HepG2 (cell line): ENCODE results near the gene VPS11. TPM values are rescaled to one million over a fixed set of nuclear protein-coding genes. Genes with fewer than 3 reads are reported as not detected.

Experiments used
- ATAC-seq: fragments of 200-7000 bp; cut with Tn5 transposase; 3 replicates; pipeline ENCODE4 v1.9.1; 2020; ENCODE audit warnings: mild to moderate bottlenecking, moderate library complexity
- BruUV-seq: library from RNA; stranded (reverse); fragments of 400-500 nt; replicated peaks from 2 replicates; lab custom pipeline; 2021; lab: Mats Ljungman, UMichigan
- CTCF ChIA-PET: fragments of 300-600 bp; formaldehyde crosslinking; extraction: SDS; loops from one replicate; lab custom pipeline; 2021; ENCODE audit warnings: low total read pairs, inconsistent platforms, low intra/inter-chr PET ratio; lab: Yijun Ruan, JAX
- POLR2A ChIA-PET: fragments of 350-600 bp; sonication (Branson Sonifier 250); formaldehyde crosslinking; loops from one replicate; lab custom pipeline; 2020; ENCODE audit warnings: antibody characterized with exemption, inconsistent platforms; lab: Yijun Ruan, JAX
- DNase-seq: peaks from one replicate; pipeline ENCODE4 v3.0.0-alpha.2; 2015; ENCODE audit warnings: low spot score
- FAIRE-seq: peaks from 3 replicates; lab custom pipeline; 2011; peaks lifted over from hg19 to GRCh38; lab: Jason Lieb, UNC
- H2AFZ ChIP-seq: one replicate; pipeline ENCODE4 v1.6.1; 2011; ENCODE audit warnings: low read length, inconsistent platforms
- H3K27ac ChIP-seq: fragments of 300-600 bp; 3 replicates; pipeline ENCODE4 v1.8.0; 2011; ENCODE audit warnings: mixed run types, mild to moderate bottlenecking, mixed read lengths, low read length, inconsistent platforms; ENCODE audit not compliant: insufficient read depth; ENCODE audit errors: extremely low read length
- H3K27me3 ChIP-seq, 2 experiments: fragments of 200-600 bp in 1 of 2; 2 replicates in 1 of 2; 3 replicates in 1 of 2; pipeline versions ENCODE4 v1.6.0 to v1.8.0; 2011; ENCODE audit warnings: low read length in 2 of 2, mild to moderate bottlenecking in 2 of 2, moderate library complexity in 2 of 2, inconsistent platforms in 1 of 2; ENCODE audit not compliant: insufficient read depth in 2 of 2, control insufficient read depth in 1 of 2
- H3K36me3 ChIP-seq, 2 experiments: fragments of 200-600 bp in 1 of 2; replicated peaks in 1 of 2; 2 replicates in 1 of 2; 3 replicates in 1 of 2; pipeline versions ENCODE4 v1.5.1 to v1.8.0; 2011; ENCODE audit warnings: low read length in 2 of 2, inconsistent platforms in 1 of 2; ENCODE audit not compliant: insufficient read depth in 2 of 2, control insufficient read depth in 1 of 2
- H3K4me1 ChIP-seq: 2 replicates; pipeline ENCODE4 v1.5.1; 2012; ENCODE audit warnings: low read length, inconsistent platforms; ENCODE audit not compliant: insufficient read depth
- H3K4me2 ChIP-seq: 2 replicates; pipeline ENCODE4 v1.6.0; 2011; ENCODE audit warnings: low read depth, low read length, inconsistent platforms
- H3K4me3 ChIP-seq, 3 experiments: fragments of 200-600 bp in 1 of 3; sonication (generic), shearing (Covaris generic) in 1 of 3; replicated peaks in 1 of 3; 2 replicates each; pipeline ENCODE4 v1.5.1; 2011 to 2016; ENCODE audit warnings: low read length in 3 of 3, inconsistent platforms in 2 of 3, low read depth in 2 of 3, mild to moderate bottlenecking in 2 of 3, control low read depth in 1 of 3, mixed read lengths in 1 of 3; ENCODE audit not compliant: insufficient read depth in 1 of 3
- H3K79me2 ChIP-seq: one replicate; pipeline ENCODE4 v1.6.1; 2011; ENCODE audit warnings: low read length, inconsistent platforms; ENCODE audit not compliant: insufficient read depth
- H3K9ac ChIP-seq: 2 replicates; pipeline ENCODE4 v1.6.0; 2011; ENCODE audit warnings: mild to moderate bottlenecking, low read depth, low read length, inconsistent platforms; ENCODE audit not compliant: insufficient read depth
- H3K9me3 ChIP-seq: 2 replicates; pipeline ENCODE4 v1.5.1; 2012; ENCODE audit warnings: mild to moderate bottlenecking, low read length
- H4K20me1 ChIP-seq: 2 replicates; pipeline ENCODE4 v1.6.0; 2011; ENCODE audit warnings: inconsistent platforms, mild to moderate bottlenecking, low read length, moderate library complexity; ENCODE audit not compliant: insufficient read depth
- ATM ChIP-seq: fragments of 450-650 bp; IDR thresholded peaks from 2 replicates; pipeline ENCODE4 v1.7.1; 2017; ENCODE audit warnings: mild to moderate bottlenecking, borderline replicate concordance
- DRAP1 ChIP-seq: IDR thresholded peaks from 2 replicates; pipeline ENCODE4 v1.6.1; 2016; ENCODE audit warnings: missing genetic modification reagents, missing compliant biosample characterization
- ELF1 ChIP-seq: sonication (generic); formaldehyde crosslinking; IDR thresholded peaks from 2 replicates; pipeline ENCODE4 v1.4.0; 2020; ENCODE audit warnings: missing genetic modification reagents
- FOXK1 ChIP-seq: sonication (generic); formaldehyde crosslinking; IDR thresholded peaks from 2 replicates; pipeline ENCODE4 v1.4.0; 2020; ENCODE audit warnings: low read depth, missing genetic modification reagents, borderline replicate concordance
- GATAD2A ChIP-seq: IDR thresholded peaks from 2 replicates; pipeline ENCODE4 v1.6.1; 2016
- JUND ChIP-seq: sonication (generic); formaldehyde crosslinking; IDR thresholded peaks from 2 replicates; pipeline ENCODE4 v1.8.0; 2022; ENCODE audit warnings: mild to moderate bottlenecking, missing genetic modification reagents
- NFE2 ChIP-seq: sonication (generic); formaldehyde crosslinking; IDR thresholded peaks from 2 replicates; pipeline ENCODE4 v1.4.0; 2020; ENCODE audit warnings: missing genetic modification reagents
- SAP130 ChIP-seq: IDR thresholded peaks from 2 replicates; pipeline ENCODE4 v1.6.1; 2016; ENCODE audit warnings: low read depth
- THAP7 ChIP-seq: sonication (generic); formaldehyde crosslinking; IDR thresholded peaks from 2 replicates; pipeline ENCODE4 v1.8.1; 2023; ENCODE audit warnings: mild to moderate bottlenecking, missing genetic modification reagents
- ZNF17 ChIP-seq: sonication (generic); formaldehyde crosslinking; IDR thresholded peaks from 2 replicates; pipeline ENCODE4 v1.5.0; 2020; ENCODE audit warnings: mild to moderate bottlenecking, missing genetic modification reagents
- ZNF317 ChIP-seq: sonication (generic); formaldehyde crosslinking; IDR thresholded peaks from 2 replicates; pipeline ENCODE4 v1.5.0; 2020; ENCODE audit warnings: mild to moderate bottlenecking, missing genetic modification reagents
- ZNF446 ChIP-seq: sonication (generic); formaldehyde crosslinking; IDR thresholded peaks from 2 replicates; pipeline ENCODE4 v1.5.0; 2020; ENCODE audit warnings: mild to moderate bottlenecking, missing genetic modification reagents
- ZNF674 ChIP-seq: sonication (generic); formaldehyde crosslinking; IDR thresholded peaks from 2 replicates; pipeline ENCODE4 v1.5.0; 2020; ENCODE audit warnings: low read depth, mild to moderate bottlenecking, missing genetic modification reagents
- WGBS: methylation state at CpG from one replicate; pipeline ENCODE4 v1.1.6; 2017; ENCODE audit warnings: low lambda C conversion rate; 5-methylcytosine and 5-hydroxymethylcytosine counted together
- in situ Hi-C: cut with HindIII; loops from 2 replicates; pipeline ENCODE4 v1.10.0; 2017; ENCODE audit warnings: low pct_unique_long_range_greater_than_20kb; ENCODE audit not compliant: extremely low pct_ligation_motif_present
- intact Hi-C: fragments of 100-400 bp; cut with micrococcal nuclease; formaldehyde crosslinking; loops from one replicate; pipeline ENCODE4 v1.10.0; 2022; ENCODE audit not compliant: unreplicated experiment
- polyA plus RNA-seq, 8 experiments: library from polyadenylated mRNA; depleted of rRNA in 3 of 8; stranded (reverse) in 7 of 8; unstranded in 1 of 8; fragments of >200 nt; fragmentation: Illumina TruSeq in 4 of 8; extraction: Trizol in 4 of 8; gene quantifications; 2 replicates each; pipeline versions ENCODE4 v1.2.1 to v1.2.3, GENCODE V29; 2011 to 2016; ENCODE audit warnings: low read depth in 4 of 8, missing spikeins in 1 of 8, mixed read lengths in 1 of 8; ENCODE audit not compliant: insufficient read depth in 1 of 8
- total RNA-seq, 5 experiments: library from RNA; depleted of rRNA; stranded (reverse); fragments of >200 nt; fragmentation: Illumina TruSeq; extraction: Trizol; gene quantifications; 2 replicates each; pipeline ENCODE4 v1.2.3, GENCODE V29; 2016; ENCODE audit warnings: low read depth in 1 of 5

VPS11 gene
- total and polyA plus RNA-seq, 2 of the 13 experiments (the other 11 are each of a cell fraction or from before 2014, with no cell fraction given) = 13.7 to 21.6 TPM

- H3K9ac ChIP-seq = no peak overlapping the region
- no peaks in the 10 kb centered on the region for H3K79me2 ChIP-seq
- WGBS = 95% methylated on average over 10 of the region's 12 CpGs
- no peaks in the 10 kb centered on the region for H4K20me1 ChIP-seq
- no peak overlapping the region for H3K27ac ChIP-seq
- BruUV-seq = no TSS peak
- H2AFZ ChIP-seq = no peak overlapping the region
- no peaks in the 10 kb centered on the region for H3K27me3 ChIP-seq
- TF ChIP-seq SAP130 (CRISPR knock-in tag) (no peak), JUND (CRISPR knock-in tag) (no peak), NFE2 (CRISPR knock-in tag) (no peak), DRAP1 (CRISPR knock-in tag) (no peak), ZNF317 (no peak), ELF1 (no peak), FOXK1 (CRISPR knock-in tag) (no peak), GATAD2A (CRISPR knock-in tag) (no peak), ATM (no peak), THAP7 (CRISPR knock-in tag) (no peak), ZNF446 (CRISPR knock-in tag) (no peak), ZNF17 (CRISPR knock-in tag) (no peak), ZNF674 (CRISPR knock-in tag) (no peak)
- in situ Hi-C loops = no loop called here
- intact Hi-C loops = no loop called here
- DNase-seq (no peak), FAIRE-seq (no peak), ATAC-seq (no peak)
- no peak overlapping the region for H3K4me3 ChIP-seq
- H3K9me3 ChIP-seq = no peaks in the 10 kb centered on the region
- ChIA-PET POLR2A (interaction anchor here (1.1 to 1.8 kb wide), 3 partner anchors 9 to 18 kb away, joined by 3 to 6 read pairs (median 3); partner anchors contain the start of gene HINFP), CTCF (no interaction called here)
- peaks cover 14 to 34% of the 10 kb centered on the region in 2 experiments for H3K36me3 ChIP-seq
- H3K4me2 ChIP-seq = no peak overlapping the region
- peaks cover 18% of the 10 kb centered on the region for H3K4me1 ChIP-seq
These were observed 44.8 kb downstream of the VPS11 start for GRCh38 chr11:119112314-119113020.
